Gastroesophageal sphincter (tissue), 4 donors: ENCODE measurements around the gene NUP62. TPM values are rescaled to one million over a fixed set of nuclear protein-coding genes. Genes with fewer than 3 reads are reported as not detected.

Experiments used
- ATAC-seq: fragments of 150-250 bp; one replicate; pipeline ENCODE4 v1.9.1; 2016; ENCODE audit warnings: mild to moderate bottlenecking, moderate library complexity
- H3K27ac ChIP-seq, 4 donors: fragments of 200-600 bp; sonication (generic) in 3 of 4; 1 replicate in 3 of 4; 2 replicates in 1 of 4; pipeline ENCODE4 v1.5.1; 2016 to 2019
- H3K27me3 ChIP-seq: fragments of 200-600 bp; sonication (generic); one replicate; pipeline ENCODE4 v1.5.1; 2019
- H3K36me3 ChIP-seq, 2 donors: fragments of 200-600 bp; sonication (generic); one replicate each; pipeline ENCODE4 v1.5.1; 2019; ENCODE audit warnings: control low read depth in 1 of 2
- H3K4me1 ChIP-seq, 3 donors: fragments of 200-600 bp; sonication (generic); 1 replicate in 2 of 3; 2 replicates in 1 of 3; pipeline ENCODE4 v1.5.1; 2016 to 2019; ENCODE audit warnings: control low read depth in 2 of 3
- H3K4me3 ChIP-seq, 2 donors: fragments of 200-600 bp; sonication (generic); one replicate each; pipeline ENCODE4 v1.5.1; 2019; ENCODE audit warnings: mild to moderate bottlenecking in 1 of 2, moderate library complexity in 1 of 2
- H3K9me3 ChIP-seq, 3 donors: fragments of 200-600 bp; sonication (generic); one replicate each; pipeline ENCODE4 v1.5.1; 2017 to 2019; ENCODE audit warnings: control low read depth in 2 of 3
- EP300 ChIP-seq: sonication (generic); formaldehyde crosslinking; IDR thresholded peaks from one replicate; pipeline ENCODE4 v1.6.1; 2017; ENCODE audit warnings: antibody characterized with exemption, mild to moderate bottlenecking
- POLR2A ChIP-seq, 2 donors: fragments of 450-650 bp; IDR thresholded peaks; one replicate each; pipeline ENCODE4 v1.6.1; 2017; ENCODE audit warnings: antibody characterized with exemption in 2 of 2, mild to moderate bottlenecking in 2 of 2, moderate library complexity in 1 of 2
- POLR2AphosphoS5 ChIP-seq: sonication (generic); formaldehyde crosslinking; IDR thresholded peaks from one replicate; pipeline ENCODE4 v1.6.1; 2017; ENCODE audit warnings: antibody characterized with exemption
- WGBS, 2 donors: methylation state at CpG; one replicate each; pipeline ENCODE4 v1.1.5; 2018; ENCODE audit warnings: low coverage in 1 of 2; 5-methylcytosine and 5-hydroxymethylcytosine counted together
- total RNA-seq, 4 donors: library from RNA; depleted of rRNA; stranded (reverse); fragments of >200 nt; gene quantifications; one replicate each; pipeline ENCODE4 v1.1.0, GENCODE V29; 2016
- TF ChIP-seq, protein P1 (sequence below), 4 experiments: fragments of 200-600 bp in 2 of 4; fragments of 450-650 bp in 2 of 4; sonication (generic) in 1 of 4; IDR thresholded peaks; one replicate each; pipeline ENCODE4 v1.5.1; 2017 to 2019; ENCODE audit warnings: antibody characterized with exemption in 4 of 4, mild to moderate bottlenecking in 2 of 4, moderate library complexity in 2 of 4

Gene NUP62
- total RNA-seq, 4 donors from 2014 or later: 30.1 to 43.2 (median 37.7) TPM

DNA sequence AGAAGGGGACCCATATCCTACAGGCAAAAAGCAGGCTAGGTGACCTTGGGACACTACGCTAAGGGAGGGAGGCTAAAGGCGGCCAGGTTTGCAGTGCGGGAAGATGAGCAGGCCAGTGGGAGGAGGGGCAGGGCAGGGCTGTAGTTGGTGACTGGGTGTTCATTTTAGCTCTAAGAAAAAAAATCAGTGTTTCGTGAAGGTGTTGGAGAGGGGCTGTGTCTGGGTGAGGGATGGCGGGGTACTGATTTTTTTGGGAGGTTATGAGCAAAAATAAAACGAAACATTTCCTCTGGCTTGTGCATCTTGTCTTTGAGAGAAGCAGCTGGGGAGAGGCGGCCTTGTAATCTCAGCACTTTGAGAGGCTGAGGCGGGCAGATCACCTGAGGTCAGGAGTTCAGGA, 4.3 kb upstream of the NUP62 start:
- H3K9me3 ChIP-seq: no peaks in the 10 kb centered on the region
- no peak overlapping the region for H3K27ac ChIP-seq
- peaks cover 0 to 26% (median 6%) of the 10 kb centered on the region in 3 donors for H3K4me1 ChIP-seq
- TF ChIP-seq, protein P1, sequence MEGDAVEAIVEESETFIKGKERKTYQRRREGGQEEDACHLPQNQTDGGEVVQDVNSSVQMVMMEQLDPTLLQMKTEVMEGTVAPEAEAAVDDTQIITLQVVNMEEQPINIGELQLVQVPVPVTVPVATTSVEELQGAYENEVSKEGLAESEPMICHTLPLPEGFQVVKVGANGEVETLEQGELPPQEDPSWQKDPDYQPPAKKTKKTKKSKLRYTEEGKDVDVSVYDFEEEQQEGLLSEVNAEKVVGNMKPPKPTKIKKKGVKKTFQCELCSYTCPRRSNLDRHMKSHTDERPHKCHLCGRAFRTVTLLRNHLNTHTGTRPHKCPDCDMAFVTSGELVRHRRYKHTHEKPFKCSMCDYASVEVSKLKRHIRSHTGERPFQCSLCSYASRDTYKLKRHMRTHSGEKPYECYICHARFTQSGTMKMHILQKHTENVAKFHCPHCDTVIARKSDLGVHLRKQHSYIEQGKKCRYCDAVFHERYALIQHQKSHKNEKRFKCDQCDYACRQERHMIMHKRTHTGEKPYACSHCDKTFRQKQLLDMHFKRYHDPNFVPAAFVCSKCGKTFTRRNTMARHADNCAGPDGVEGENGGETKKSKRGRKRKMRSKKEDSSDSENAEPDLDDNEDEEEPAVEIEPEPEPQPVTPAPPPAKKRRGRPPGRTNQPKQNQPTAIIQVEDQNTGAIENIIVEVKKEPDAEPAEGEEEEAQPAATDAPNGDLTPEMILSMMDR (IDR thresholded peaks at IDR 0.05): no peak
- TF ChIP-seq POLR2AphosphoS5: no peak
- TF ChIP-seq POLR2A (IDR thresholded peaks at IDR 0.05): no peak
- TF ChIP-seq EP300: no peak
- WGBS, 2 donors: 93 to 96% methylated on average over 5 to 8 of the region's 8 CpGs
- H3K4me3 ChIP-seq: no peak overlapping the region
- no peak for ATAC-seq
- no peaks in the 10 kb centered on the region for H3K27me3 ChIP-seq
- peaks cover 0 to 18% of the 10 kb centered on the region in 2 donors for H3K36me3 ChIP-seq

DNA sequence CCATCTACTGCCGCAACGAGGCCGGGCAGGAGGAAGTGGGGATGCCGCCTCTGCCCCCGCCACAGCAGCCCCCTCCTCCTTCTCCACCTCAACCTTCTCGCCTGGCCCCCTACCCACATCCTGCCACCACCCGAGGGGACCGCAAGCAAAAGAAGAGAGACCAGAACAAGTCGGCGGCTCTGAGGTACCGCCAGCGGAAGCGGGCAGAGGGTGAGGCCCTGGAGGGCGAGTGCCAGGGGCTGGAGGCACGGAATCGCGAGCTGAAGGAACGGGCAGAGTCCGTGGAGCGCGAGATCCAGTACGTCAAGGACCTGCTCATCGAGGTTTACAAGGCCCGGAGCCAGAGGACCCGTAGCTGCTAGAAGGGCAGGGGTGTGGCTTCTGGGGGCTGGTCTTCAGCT, 3.4 kb upstream of the NUP62 start:
- Histone ChIP-seq H3K27me3 (no peaks in the 10 kb centered on the region), H3K27ac (no peak overlapping the region), H3K9me3 (no peaks in the 10 kb centered on the region), H3K36me3 (peaks cover 0 to 19% of the 10 kb centered on the region in 2 donors), H3K4me1 (peaks cover 0 to 31% (median 10%) of the 10 kb centered on the region in 3 donors), H3K4me3 (no peak overlapping the region)
- WGBS, 2 donors: 100% methylated on average over 1 of the region's 25 CpGs; no CpG with 5 or more reads in 1 of the 2 donors
- ATAC-seq: no peak
- TF ChIP-seq POLR2A (IDR thresholded peaks at IDR 0.05) (no peak), EP300 (no peak), POLR2AphosphoS5 (no peak)

DNA sequence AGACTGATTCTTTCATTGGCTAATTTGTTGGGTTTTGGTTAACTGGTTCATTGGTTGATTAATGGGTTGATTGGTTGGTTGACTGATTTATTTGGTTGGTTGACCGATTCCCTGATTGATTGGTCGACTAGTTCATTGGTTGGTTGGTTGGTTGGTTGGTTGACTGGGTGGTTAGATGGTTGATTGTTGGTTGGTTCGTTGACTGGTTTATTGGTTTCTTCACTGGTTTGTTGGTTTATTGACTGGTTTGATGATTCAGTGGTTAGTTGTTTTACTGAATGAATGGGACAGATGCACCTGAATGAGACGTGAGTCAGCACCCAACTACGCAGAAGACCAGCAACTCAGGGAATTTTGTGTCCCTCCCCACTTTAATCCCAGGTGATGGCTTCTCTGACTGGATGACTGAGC, 2.7 kb upstream of the NUP62 start:
- H3K36me3 ChIP-seq: peaks cover 0 to 26% of the 10 kb centered on the region in 2 donors
- no peak overlapping the region for H3K4me3 ChIP-seq
- H3K27ac ChIP-seq: no peak overlapping the region
- no peaks in the 10 kb centered on the region for H3K27me3 ChIP-seq
- no peak for TF ChIP-seq POLR2A (IDR thresholded peaks at IDR 0.05)
- 97 to 100% methylated on average over 3 to 5 of the region's 5 CpGs for WGBS, 2 donors
- H3K9me3 ChIP-seq: no peaks in the 10 kb centered on the region
- H3K4me1 ChIP-seq: peaks cover 0 to 33% (median 14%) of the 10 kb centered on the region in 3 donors
- ATAC-seq: no peak

DNA sequence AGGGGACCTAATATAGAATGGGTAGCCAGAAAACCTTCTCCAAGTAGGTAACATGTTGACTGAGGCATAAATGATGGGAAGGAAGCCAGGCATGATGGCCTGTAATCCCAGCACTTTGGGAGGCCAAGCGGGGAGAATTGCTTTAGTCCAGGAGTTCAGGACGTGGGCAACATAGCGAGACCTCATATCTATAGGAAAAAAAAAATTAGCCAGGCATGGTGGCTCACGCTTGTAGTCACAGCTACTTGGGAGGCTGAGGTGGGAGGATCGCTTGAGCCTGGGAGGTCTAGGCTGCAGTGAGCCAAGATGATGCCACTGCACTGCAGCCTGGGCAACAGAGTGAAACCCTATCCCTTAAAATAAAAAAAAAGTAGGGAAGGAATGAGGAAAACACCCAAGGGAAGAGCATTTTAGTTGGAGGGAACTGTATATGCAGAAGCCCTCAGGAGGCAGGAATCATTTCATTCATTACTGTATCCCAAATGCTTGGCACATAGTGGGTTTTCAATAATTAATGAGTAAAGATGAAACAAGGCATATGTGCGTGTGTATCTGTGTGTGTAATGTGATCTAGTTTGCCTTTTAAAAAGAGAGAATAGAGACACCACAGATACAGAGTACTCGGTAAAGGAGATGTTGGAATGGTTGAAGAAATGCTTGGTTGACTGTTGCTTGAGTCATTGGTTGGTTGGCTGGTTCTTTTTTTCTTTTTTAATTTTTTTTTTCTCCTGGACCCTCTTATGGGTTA, 2.2 kb upstream of the NUP62 start:
- H3K4me1 ChIP-seq: peaks cover 0 to 39% (median 14%) of the 10 kb centered on the region in 3 donors
- no peak for ATAC-seq

DNA sequence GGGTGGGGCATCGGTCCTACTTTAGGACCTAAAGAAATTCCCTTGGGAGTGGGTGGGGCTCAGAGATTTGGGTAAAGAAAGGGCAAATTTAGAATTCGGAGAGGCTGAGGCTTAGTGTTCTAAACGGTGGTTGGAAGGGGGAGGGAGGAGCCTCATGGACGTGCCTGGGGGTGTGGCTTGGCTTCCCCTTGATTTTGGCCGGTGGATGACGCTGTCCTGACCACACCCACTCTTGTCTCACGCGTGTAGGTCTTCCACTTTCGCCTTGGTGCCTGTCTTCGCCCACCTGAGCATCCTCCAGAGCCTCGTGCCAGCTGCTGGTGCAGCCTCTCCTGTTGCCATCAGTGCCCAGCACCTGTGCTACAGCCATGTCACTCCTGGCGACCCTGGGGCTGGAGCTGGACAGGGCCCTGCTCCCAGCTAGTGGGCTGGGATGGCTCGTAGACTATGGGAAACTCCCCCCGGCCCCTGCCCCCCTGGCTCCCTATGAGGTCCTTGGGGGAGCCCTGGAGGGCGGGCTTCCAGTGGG, 1.2 kb upstream of the NUP62 start:
- peak overlapping the region in 3 of 4 donors; percentile 93 to 96 (median 94) for H3K27ac ChIP-seq
- TF ChIP-seq, protein P1 (IDR thresholded peaks at IDR 0.05): no peak
- TF ChIP-seq POLR2A (IDR thresholded peaks at IDR 0.05) (no peak), EP300 (no peak), POLR2AphosphoS5 (no peak)
- peaks cover 0 to 45% (median 14%) of the 10 kb centered on the region in 3 donors for H3K4me1 ChIP-seq
- no peak for ATAC-seq
- WGBS, 2 donors: 13 to 60% methylated on average over 1 to 8 of the region's 15 CpGs
- H3K4me3 ChIP-seq: peak overlapping the region in 1 of 2 donors; percentile 96
- H3K9me3 ChIP-seq: no peaks in the 10 kb centered on the region
- peaks cover 0 to 41% of the 10 kb centered on the region in 2 donors for H3K36me3 ChIP-seq
- no peaks in the 10 kb centered on the region for H3K27me3 ChIP-seq

More for the DNA sequence above, 2.2 kb upstream of the NUP62 start:
- Histone ChIP-seq H3K27ac (peak overlapping the region in 1 of 4 donors; percentile 94), H3K9me3 (no peaks in the 10 kb centered on the region), H3K4me3 (no peak overlapping the region), H3K27me3 (no peaks in the 10 kb centered on the region), H3K36me3 (peaks cover 0 to 32% of the 10 kb centered on the region in 2 donors)
- TF ChIP-seq, protein P1 (IDR thresholded peaks at IDR 0.05): no peak
- TF ChIP-seq POLR2A (IDR thresholded peaks at IDR 0.05) (no peak), EP300 (no peak), POLR2AphosphoS5 (no peak)
- WGBS, 2 donors: 94% methylated on average over 3 to 7 of the region's 7 CpGs
